Measurements from ENCODE around the gene IQCE. TPM values are rescaled to one million over a fixed set of nuclear protein-coding genes. Genes with fewer than 3 reads are reported as not detected.
A peak's percentile ranks its signal among the peaks of the same experiment; 100 is the strongest.

Gene IQCE
- total and polyA plus RNA-seq, 12 donors, result 4.2 to 13.8 (median 9.3) TPM

GRCh38 chr7:2638224-2638991, 79.6 kb downstream of the IQCE start:
- peak; percentile 49 to 64 for DNase-seq
- H3K4me3 ChIP-seq, result peak overlapping the region in 1 of 10 donors; percentile 12
- H3K27ac ChIP-seq, result peak overlapping the region; percentile 6 to 96 (median 67)
- H3K27me3 ChIP-seq, result no peaks in the 10 kb centered on the region
- peaks cover 0 to 17% (median 0%) of the 10 kb centered on the region in 9 donors for H3K36me3 ChIP-seq
- intact Hi-C loops (cut with DNase I), result no loop called here
- ATAC-seq, result peak in 5 of 8 donors; percentile 3 to 13 (median 6)
- H3K4me1 ChIP-seq, result peaks cover 32 to 100% (median 85%) of the 10 kb centered on the region in 9 donors
- no peak for TF ChIP-seq CTCF (IDR thresholded peaks at IDR 0.05)
- WGBS, 2 donors, result 34 to 49% methylated on average over 34 of the region's 34 CpGs
- no peaks in the 10 kb centered on the region for H3K9me3 ChIP-seq

- Histone ChIP-seq H3K36me3 (peaks cover 0 to 17% (median 0%) of the 10 kb centered on the region in 9 donors), H3K27me3 (no peaks in the 10 kb centered on the region), H3K9me3 (no peaks in the 10 kb centered on the region), H3K27ac (peak overlapping the region in 9 of 10 donors; percentile 6 to 96 (median 69)), H3K4me1 (peaks cover 28 to 100% (median 82%) of the 10 kb centered on the region in 9 donors), H3K4me3 (no peak overlapping the region)
- peak in 1 of 8 donors; percentile 16 for ATAC-seq
- 68 to 75% methylated on average over 24 of the region's 24 CpGs for WGBS, 2 donors
- intact Hi-C loops (cut with DNase I), result no loop called here
- TF ChIP-seq CTCF (IDR thresholded peaks at IDR 0.05), result no peak
- peak in 1 of 2 donors; percentile 46 for DNase-seq
These were observed 80.5 kb downstream of the IQCE start for GRCh38 chr7:2639181-2639681.

DNA sequence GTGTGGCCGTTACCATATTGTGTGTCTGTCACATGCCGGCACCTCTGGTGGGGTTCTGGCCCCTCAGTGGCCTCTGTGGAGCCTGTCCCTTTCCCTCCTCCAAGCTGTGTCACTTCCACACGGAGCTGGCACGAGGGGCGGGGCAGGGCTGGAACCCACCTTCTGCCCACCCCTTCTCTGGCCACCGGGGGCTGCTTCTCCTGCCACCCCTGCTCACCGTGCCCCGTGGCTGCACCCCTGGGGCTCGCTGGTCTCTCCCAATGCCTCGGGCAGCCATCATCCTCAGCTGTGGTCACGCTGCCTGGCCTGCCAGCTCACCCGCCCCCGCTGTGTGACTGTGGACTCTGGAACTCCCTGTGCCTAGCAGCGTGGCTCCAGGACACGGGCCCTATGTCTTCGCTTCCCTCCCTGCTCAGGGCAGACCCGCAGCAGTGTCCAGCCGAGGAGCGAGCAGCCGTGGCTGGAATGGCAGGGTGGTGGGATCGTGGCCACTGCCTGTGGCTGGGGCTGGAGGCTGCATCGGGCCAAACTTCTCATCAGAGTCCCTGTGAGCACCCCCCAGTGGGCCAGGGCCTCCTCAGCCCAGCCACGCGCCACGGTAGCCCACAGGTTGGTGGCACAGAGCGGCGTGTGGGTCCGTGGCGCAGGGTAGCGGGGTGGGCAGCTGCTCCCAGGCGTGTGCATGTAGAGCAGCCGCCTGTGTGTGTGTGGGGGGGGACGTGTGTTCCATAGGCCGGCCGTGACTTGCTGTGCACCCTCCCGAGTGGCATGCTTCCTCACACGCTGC, 81.1 kb downstream of the IQCE start:
- Histone ChIP-seq H3K4me1 (peaks cover 29 to 100% (median 82%) of the 10 kb centered on the region in 9 donors), H3K27me3 (no peaks in the 10 kb centered on the region), H3K36me3 (peaks cover 0 to 16% (median 0%) of the 10 kb centered on the region in 9 donors), H3K4me3 (no peak overlapping the region), H3K9me3 (no peaks in the 10 kb centered on the region), H3K27ac (peak overlapping the region in 6 of 10 donors; percentile 1 to 96 (median 71))
- TF ChIP-seq CTCF (IDR thresholded peaks at IDR 0.05), result no peak
- intact Hi-C loops (cut with DNase I), result loop anchor here in 3 of 10 donors (5.0 kb wide), 2 partner anchors 33 to 38 kb away; no protein-coding TSS in a partner anchor
- 90 to 93% methylated on average over 37 of the region's 37 CpGs for WGBS, 2 donors
- ATAC-seq, result no peak
- no peak for DNase-seq

GRCh38 chr7:2640482-2640830, 81.7 kb downstream of the IQCE start:
- Histone ChIP-seq H3K9me3 (no peaks in the 10 kb centered on the region), H3K4me1 (peaks cover 31 to 100% (median 82%) of the 10 kb centered on the region in 9 donors), H3K36me3 (peaks cover 0 to 10% (median 0%) of the 10 kb centered on the region in 9 donors), H3K27me3 (no peaks in the 10 kb centered on the region), H3K27ac (peak overlapping the region in 7 of 10 donors; percentile 79 to 96 (median 84)), H3K4me3 (no peak overlapping the region)
- no peak for TF ChIP-seq CTCF (IDR thresholded peaks at IDR 0.05)
- ATAC-seq (peak in 1 of 8 donors; percentile 3), DNase-seq (no peak)
- intact Hi-C loops (cut with DNase I), result loop anchor here in 3 of 10 donors (5.0 kb wide), 2 partner anchors 33 to 38 kb away; no protein-coding TSS in a partner anchor
- 66 to 70% methylated on average over 12 of the region's 12 CpGs for WGBS, 2 donors
